NB4 (cell line): ENCODE results near the gene ELAC1.

Experiments used
- MYC ChIP-seq: IDR thresholded peaks from 2 replicates; pipeline ENCODE4 v1.6.1; 2011; ENCODE audit warnings: low read depth, low read length
- POLR2A ChIP-seq: IDR thresholded peaks from 2 replicates; pipeline ENCODE4 v1.6.1; 2011; ENCODE audit warnings: mild to moderate bottlenecking; ENCODE audit not compliant: insufficient read length; ENCODE audit errors: extremely low read depth
- TF ChIP-seq, protein P1 (sequence below): IDR thresholded peaks from one replicate; pipeline ENCODE4 v1.5.1; 2012; ENCODE audit warnings: low read depth, low read length

DNA sequence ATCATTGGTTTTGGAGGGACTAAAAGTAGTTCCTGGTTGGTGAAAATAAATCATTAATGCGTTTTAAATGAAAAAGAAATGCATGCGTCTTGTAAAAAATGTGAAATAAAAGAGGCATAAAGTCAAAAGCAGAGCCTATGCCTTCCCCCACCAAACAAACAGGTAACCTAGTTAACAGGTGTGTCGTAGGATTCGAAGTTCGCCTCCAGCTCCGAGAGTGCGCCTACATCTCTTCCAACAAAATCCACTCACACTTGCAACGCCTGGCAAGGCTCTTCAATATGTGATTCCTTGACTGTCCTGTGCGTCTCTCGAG, 61.5 kb downstream of the ELAC1 start:
- TF ChIP-seq, protein P1, sequence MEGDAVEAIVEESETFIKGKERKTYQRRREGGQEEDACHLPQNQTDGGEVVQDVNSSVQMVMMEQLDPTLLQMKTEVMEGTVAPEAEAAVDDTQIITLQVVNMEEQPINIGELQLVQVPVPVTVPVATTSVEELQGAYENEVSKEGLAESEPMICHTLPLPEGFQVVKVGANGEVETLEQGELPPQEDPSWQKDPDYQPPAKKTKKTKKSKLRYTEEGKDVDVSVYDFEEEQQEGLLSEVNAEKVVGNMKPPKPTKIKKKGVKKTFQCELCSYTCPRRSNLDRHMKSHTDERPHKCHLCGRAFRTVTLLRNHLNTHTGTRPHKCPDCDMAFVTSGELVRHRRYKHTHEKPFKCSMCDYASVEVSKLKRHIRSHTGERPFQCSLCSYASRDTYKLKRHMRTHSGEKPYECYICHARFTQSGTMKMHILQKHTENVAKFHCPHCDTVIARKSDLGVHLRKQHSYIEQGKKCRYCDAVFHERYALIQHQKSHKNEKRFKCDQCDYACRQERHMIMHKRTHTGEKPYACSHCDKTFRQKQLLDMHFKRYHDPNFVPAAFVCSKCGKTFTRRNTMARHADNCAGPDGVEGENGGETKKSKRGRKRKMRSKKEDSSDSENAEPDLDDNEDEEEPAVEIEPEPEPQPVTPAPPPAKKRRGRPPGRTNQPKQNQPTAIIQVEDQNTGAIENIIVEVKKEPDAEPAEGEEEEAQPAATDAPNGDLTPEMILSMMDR, result no peak
- no peak for TF ChIP-seq MYC
- TF ChIP-seq POLR2A, result no peak
